Loucy (cell line): ENCODE measurements around the gene GCLM.

Experiments used
- EZH2phosphoT487 ChIP-seq: fragments of 200-600 bp; IDR thresholded peaks from 2 replicates; pipeline ENCODE4 v1.6.1; 2018; ENCODE audit warnings: antibody characterized with exemption, mild to moderate bottlenecking, moderate library complexity, borderline replicate concordance
- TF ChIP-seq, protein P1 (sequence below): fragments of 200-600 bp; sonication (generic); conservative IDR thresholded peaks from 2 replicates; pipeline ENCODE4 v1.5.1; 2014; ENCODE audit warnings: mild to moderate bottlenecking, antibody characterized with exemption, low read length

- TF ChIP-seq, protein P1, sequence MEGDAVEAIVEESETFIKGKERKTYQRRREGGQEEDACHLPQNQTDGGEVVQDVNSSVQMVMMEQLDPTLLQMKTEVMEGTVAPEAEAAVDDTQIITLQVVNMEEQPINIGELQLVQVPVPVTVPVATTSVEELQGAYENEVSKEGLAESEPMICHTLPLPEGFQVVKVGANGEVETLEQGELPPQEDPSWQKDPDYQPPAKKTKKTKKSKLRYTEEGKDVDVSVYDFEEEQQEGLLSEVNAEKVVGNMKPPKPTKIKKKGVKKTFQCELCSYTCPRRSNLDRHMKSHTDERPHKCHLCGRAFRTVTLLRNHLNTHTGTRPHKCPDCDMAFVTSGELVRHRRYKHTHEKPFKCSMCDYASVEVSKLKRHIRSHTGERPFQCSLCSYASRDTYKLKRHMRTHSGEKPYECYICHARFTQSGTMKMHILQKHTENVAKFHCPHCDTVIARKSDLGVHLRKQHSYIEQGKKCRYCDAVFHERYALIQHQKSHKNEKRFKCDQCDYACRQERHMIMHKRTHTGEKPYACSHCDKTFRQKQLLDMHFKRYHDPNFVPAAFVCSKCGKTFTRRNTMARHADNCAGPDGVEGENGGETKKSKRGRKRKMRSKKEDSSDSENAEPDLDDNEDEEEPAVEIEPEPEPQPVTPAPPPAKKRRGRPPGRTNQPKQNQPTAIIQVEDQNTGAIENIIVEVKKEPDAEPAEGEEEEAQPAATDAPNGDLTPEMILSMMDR, result no peak
- TF ChIP-seq EZH2phosphoT487, result no peak
Observed at GRCh38 chr1:93907718-93908117, 1.5 kb downstream of the GCLM start.
